Liver (tissue), 9 donors: Measurements from ENCODE around the gene BTF3. TPM values are rescaled to one million over a fixed set of nuclear protein-coding genes. Genes with fewer than 3 reads are reported as not detected.
"Not testable (repeated sequence)": the region's sequence is repeated elsewhere in the genome, so short reads cannot be mapped to it uniquely, and the experiment has no call there.

ENCODE experiments used
- DNase-seq: peaks from one replicate; pipeline ENCODE4 v3.0.0-alpha.2; 2017; ENCODE audit warnings: low spot score
- H3K27ac ChIP-seq, 2 donors: one replicate each; pipeline ENCODE4 v1.7.0; 2013; ENCODE audit warnings: inconsistent platforms in 2 of 2, low read length in 2 of 2, control low read depth in 1 of 2, low read depth in 1 of 2, mild to moderate bottlenecking in 1 of 2
- H3K27me3 ChIP-seq, 4 donors: one replicate each; pipeline versions ENCODE4 v1.6.1 to v1.7.0; 2013; ENCODE audit warnings: low read length in 3 of 4, inconsistent platforms in 1 of 4, mild to moderate bottlenecking in 1 of 4, moderate library complexity in 1 of 4; ENCODE audit not compliant: control insufficient read depth in 4 of 4, insufficient read depth in 4 of 4
- H3K36me3 ChIP-seq, 4 donors: one replicate each; pipeline versions ENCODE4 v1.6.1 to v1.7.0; 2013; ENCODE audit warnings: low read length in 3 of 4, mild to moderate bottlenecking in 3 of 4, low read depth in 1 of 4, moderate library complexity in 1 of 4; ENCODE audit not compliant: control insufficient read depth in 4 of 4, insufficient read depth in 3 of 4
- H3K4me1 ChIP-seq, 4 donors: one replicate each; pipeline versions ENCODE4 v1.6.1 to v1.7.0; 2013; ENCODE audit warnings: low read length in 3 of 4, mild to moderate bottlenecking in 3 of 4, moderate library complexity in 1 of 4; ENCODE audit not compliant: control insufficient read depth in 4 of 4, insufficient read depth in 4 of 4
- H3K4me3 ChIP-seq, 3 donors: one replicate each; pipeline versions ENCODE4 v1.6.1 to v1.7.0; 2013; ENCODE audit warnings: low read length in 3 of 3, control low read depth in 1 of 3, low read depth in 1 of 3, mild to moderate bottlenecking in 1 of 3
- H3K9ac ChIP-seq, 2 donors: one replicate each; pipeline ENCODE4 v1.7.0; 2013; ENCODE audit warnings: low read length in 2 of 2, mild to moderate bottlenecking in 2 of 2, moderate library complexity in 2 of 2, control low read depth in 1 of 2, low read depth in 1 of 2
- H3K9me3 ChIP-seq, 4 donors: one replicate each; pipeline versions ENCODE4 v1.6.1 to v1.7.0; 2013; ENCODE audit warnings: low read length in 3 of 4; ENCODE audit not compliant: control insufficient read depth in 4 of 4
- ATF3 ChIP-seq: IDR thresholded peaks from 2 replicates; pipeline ENCODE4 v1.6.1; 2016; ENCODE audit warnings: antibody characterized with exemption
- CTCF ChIP-seq: fragments of 150-350 bp; IDR thresholded peaks from 2 replicates; pipeline ENCODE4 v1.5.1; 2017; ENCODE audit warnings: improper control_type of control experiment, low read depth, low read length; ENCODE audit not compliant: missing input control
- EGR1 ChIP-seq, 2 donors: IDR thresholded peaks; 2 replicates each; pipeline ENCODE4 v1.6.1; 2016 to 2018; ENCODE audit warnings: antibody characterized with exemption in 2 of 2, low read depth in 2 of 2
- FOXA1 ChIP-seq: IDR thresholded peaks from 2 replicates; pipeline ENCODE4 v1.6.1; 2016; ENCODE audit warnings: antibody characterized with exemption
- FOXA2 ChIP-seq: IDR thresholded peaks from 2 replicates; pipeline ENCODE4 v1.6.1; 2016; ENCODE audit warnings: antibody characterized with exemption
- GABPA ChIP-seq, 2 donors: IDR thresholded peaks in 1 of 2; conservative IDR thresholded peaks in 1 of 2; 2 replicates each; pipeline ENCODE4 v1.6.1; 2016; ENCODE audit warnings: antibody characterized with exemption in 2 of 2, mild to moderate bottlenecking in 1 of 2, moderate library complexity in 1 of 2
- HNF4A ChIP-seq, 2 donors: conservative IDR thresholded peaks; 2 replicates each; pipeline ENCODE4 v1.6.1; 2016; ENCODE audit warnings: antibody characterized with exemption in 2 of 2, mild to moderate bottlenecking in 2 of 2
- HNF4G ChIP-seq: IDR thresholded peaks from 2 replicates; pipeline ENCODE4 v1.6.1; 2016; ENCODE audit warnings: antibody characterized with exemption
- JUND ChIP-seq, 2 donors: IDR thresholded peaks; 2 replicates each; pipeline ENCODE4 v1.6.1; 2016; ENCODE audit warnings: antibody characterized with exemption in 2 of 2
- MAX ChIP-seq: IDR thresholded peaks from 2 replicates; pipeline ENCODE4 v1.6.1; 2016; ENCODE audit warnings: antibody characterized with exemption
- NR2F2 ChIP-seq: IDR thresholded peaks from 2 replicates; pipeline ENCODE4 v1.6.1; 2016; ENCODE audit warnings: antibody characterized with exemption
- RAD21 ChIP-seq, 2 donors: IDR thresholded peaks; 2 replicates each; pipeline ENCODE4 v1.6.1; 2016; ENCODE audit warnings: antibody characterized with exemption in 2 of 2, mild to moderate bottlenecking in 2 of 2
- REST ChIP-seq: IDR thresholded peaks from 2 replicates; pipeline ENCODE4 v1.6.1; 2016; ENCODE audit warnings: antibody characterized with exemption, mild to moderate bottlenecking
- WGBS: extraction: QIAGEN DNeasy Blood & Tissue Kit; methylation state at CpG from one replicate; pipeline ENCODE4 v1.1.7; 2013; 5-methylcytosine and 5-hydroxymethylcytosine counted together
- polyA plus RNA-seq, 2 donors: library from polyadenylated mRNA; stranded (reverse) in 1 of 2; unstranded in 1 of 2; fragments of 200-250 nt in 1 of 2; fragments of >200 nt in 1 of 2; fragmentation: Nextera tagmentation in 1 of 2; extraction: Ambion mirVana in 1 of 2; gene quantifications; one replicate each; pipeline versions ENCODE4 v1.2.1 to v1.2.3, GENCODE V29; 2013 to 2015
- total RNA-seq, 2 donors: library from RNA; depleted of rRNA; stranded (reverse); fragments of >200 nt; gene quantifications; one replicate each; pipeline ENCODE4 v1.2.3, GENCODE V29; 2014
- donor health status: healthy.
- donor health status: healthy.
- donor health status: healthy.
- donor health status: healthy.
- donor health status: healthy.

The BTF3 gene
- total and polyA plus RNA-seq, 4 donors, result 97.5 to 246 (median 213) TPM

- H3K9me3 ChIP-seq, result no peaks in the 10 kb centered on the region
- no peak for DNase-seq
- H3K4me1 ChIP-seq, result no peaks in the 10 kb centered on the region
- no peak overlapping the region for H3K9ac ChIP-seq
- H3K36me3 ChIP-seq, result no peaks in the 10 kb centered on the region
- 91% methylated on average over 3 of the region's 3 CpGs for WGBS
- no peak overlapping the region for H3K4me3 ChIP-seq
- no peaks in the 10 kb centered on the region for H3K27me3 ChIP-seq
- TF ChIP-seq HNF4A (conservative IDR thresholded peaks at IDR 0.05) (no peak), FOXA1 (no peak), ATF3 (no peak), CTCF (no peak), GABPA (IDR thresholded peaks at IDR 0.05 in 1 of 2, conservative IDR thresholded peaks at IDR 0.05 in 1 of 2) (no peak), HNF4G (no peak), EGR1 (IDR thresholded peaks at IDR 0.05; ENCODE audit: low read depth in 2 of 2) (no peak), NR2F2 (no peak), REST (no peak), MAX (no peak)
- no peak overlapping the region for H3K27ac ChIP-seq
These were observed 12.5 kb upstream of the BTF3 start for GRCh38 chr5:73485715-73486114.

- 56% methylated on average over 3 of the region's 3 CpGs for WGBS
- H3K4me1 ChIP-seq, result no peaks in the 10 kb centered on the region
- no peak overlapping the region for H3K4me3 ChIP-seq
- no peaks in the 10 kb centered on the region for H3K27me3 ChIP-seq
- H3K36me3 ChIP-seq, result no peaks in the 10 kb centered on the region
- no peak overlapping the region for H3K9ac ChIP-seq
- TF ChIP-seq CTCF (no peak), HNF4A (conservative IDR thresholded peaks at IDR 0.05) (no peak), RAD21 (IDR thresholded peaks at IDR 0.05) (no peak), JUND (IDR thresholded peaks at IDR 0.05) (no peak), FOXA2 (no peak)
- H3K27ac ChIP-seq, result no peak overlapping the region
- DNase-seq, result no peak
- H3K9me3 ChIP-seq, result no peaks in the 10 kb centered on the region
These were observed 11.9 kb upstream of the BTF3 start for GRCh38 chr5:73486119-73486899.

- WGBS, result 78% methylated on average over 4 of the region's 4 CpGs
- not testable (repeated sequence) for DNase-seq, H3K4me3 ChIP-seq, H3K9ac ChIP-seq, H3K27me3 ChIP-seq, H3K4me1 ChIP-seq, H3K36me3 ChIP-seq, H3K9me3 ChIP-seq, H3K27ac ChIP-seq
These were observed 11.0 kb upstream of the BTF3 start for GRCh38 chr5:73487257-73487656.
